Measurements from ENCODE around the gene PTPMT1.

DNA sequence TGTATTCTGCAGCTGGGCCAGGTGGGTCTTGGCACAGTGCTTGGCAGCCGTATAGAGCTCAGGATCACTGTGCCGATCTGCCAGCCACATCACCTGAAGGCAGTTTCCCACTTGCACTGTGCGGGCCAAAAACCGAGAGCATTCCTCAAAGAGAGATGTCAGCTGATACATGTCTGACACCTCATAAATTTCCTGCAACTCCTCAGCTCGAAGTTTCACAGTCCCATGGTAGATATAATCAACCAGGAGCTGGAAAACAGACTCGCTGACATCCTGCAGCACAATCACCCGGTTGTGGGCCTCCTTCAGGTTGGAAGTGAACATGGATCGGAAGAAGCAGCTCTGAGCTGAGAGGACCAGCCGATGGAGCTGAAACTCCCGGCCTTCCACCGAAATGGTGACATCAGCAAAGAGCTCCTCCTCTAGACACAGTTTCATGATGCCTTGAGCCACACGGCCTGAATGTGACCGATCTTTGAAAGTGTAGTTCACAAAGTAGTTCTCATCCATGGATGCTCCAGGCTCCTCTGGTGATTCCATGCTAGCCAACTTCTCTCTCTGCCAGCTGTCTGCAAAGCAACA, 12.2 kb downstream of the PTPMT1 start:
- TF ChIP-seq, protein P1, sequence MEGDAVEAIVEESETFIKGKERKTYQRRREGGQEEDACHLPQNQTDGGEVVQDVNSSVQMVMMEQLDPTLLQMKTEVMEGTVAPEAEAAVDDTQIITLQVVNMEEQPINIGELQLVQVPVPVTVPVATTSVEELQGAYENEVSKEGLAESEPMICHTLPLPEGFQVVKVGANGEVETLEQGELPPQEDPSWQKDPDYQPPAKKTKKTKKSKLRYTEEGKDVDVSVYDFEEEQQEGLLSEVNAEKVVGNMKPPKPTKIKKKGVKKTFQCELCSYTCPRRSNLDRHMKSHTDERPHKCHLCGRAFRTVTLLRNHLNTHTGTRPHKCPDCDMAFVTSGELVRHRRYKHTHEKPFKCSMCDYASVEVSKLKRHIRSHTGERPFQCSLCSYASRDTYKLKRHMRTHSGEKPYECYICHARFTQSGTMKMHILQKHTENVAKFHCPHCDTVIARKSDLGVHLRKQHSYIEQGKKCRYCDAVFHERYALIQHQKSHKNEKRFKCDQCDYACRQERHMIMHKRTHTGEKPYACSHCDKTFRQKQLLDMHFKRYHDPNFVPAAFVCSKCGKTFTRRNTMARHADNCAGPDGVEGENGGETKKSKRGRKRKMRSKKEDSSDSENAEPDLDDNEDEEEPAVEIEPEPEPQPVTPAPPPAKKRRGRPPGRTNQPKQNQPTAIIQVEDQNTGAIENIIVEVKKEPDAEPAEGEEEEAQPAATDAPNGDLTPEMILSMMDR (IDR thresholded peaks at IDR 0.05), result no peak
- TF ChIP-seq POLR2A (IDR thresholded peaks at IDR 0.05), result no peak
